Measurements from ENCODE around the gene ISG20.

The ISG20 gene

GRCh38 chr15:88638626-88639372, at the start of gene ISG20:
Gene ISG20, plus strand, starts transcription at chr15:88639016. Its CDS starts 351 bp downstream, at chr15:88639367.
- DNase-seq (ENCODE audit: low spot score), result peak; percentile 96

- no peak for DNase-seq (ENCODE audit: low spot score)
Measured at GRCh38 chr15:88590759-88591158, 48.1 kb upstream of the ISG20 start.

- DNase-seq (ENCODE audit: low spot score), result no peak
Measured at GRCh38 chr15:88591384-88591783, 47.4 kb upstream of the ISG20 start.

GRCh38 chr15:88603885-88604284, 34.9 kb upstream of the ISG20 start:
- DNase-seq (ENCODE audit: low spot score), result no peak

GRCh38 chr15:88604381-88605188, 34.2 kb upstream of the ISG20 start:
- DNase-seq (ENCODE audit: low spot score), result no peak

GRCh38 chr15:88605189-88606069, 33.4 kb upstream of the ISG20 start:
- peak; percentile 72 for DNase-seq (ENCODE audit: low spot score)

GRCh38 chr15:88606070-88606794, 32.6 kb upstream of the ISG20 start:
- no peak for DNase-seq (ENCODE audit: low spot score)

- no peak for DNase-seq (ENCODE audit: low spot score)
Measured at GRCh38 chr15:88607951-88608350, 30.9 kb upstream of the ISG20 start.

GRCh38 chr15:88608607-88609181, 30.1 kb upstream of the ISG20 start:
- no peak for DNase-seq (ENCODE audit: low spot score)

- DNase-seq (ENCODE audit: low spot score), result no peak
Measured at GRCh38 chr15:88609344-88610090, 29.3 kb upstream of the ISG20 start.

- DNase-seq (ENCODE audit: low spot score), result peak; percentile 18
Measured at GRCh38 chr15:88610701-88611231, 28.1 kb upstream of the ISG20 start.

GRCh38 chr15:88612186-88612796, 26.5 kb upstream of the ISG20 start:
- DNase-seq (ENCODE audit: low spot score), result no peak

- no peak for DNase-seq (ENCODE audit: low spot score)
Measured at GRCh38 chr15:88613074-88613944, 25.5 kb upstream of the ISG20 start.

GRCh38 chr15:88615303-88616107, 23.3 kb upstream of the ISG20 start:
- no peak for DNase-seq (ENCODE audit: low spot score)

- DNase-seq (ENCODE audit: low spot score), result no peak
Measured at GRCh38 chr15:88616240-88616639, 22.6 kb upstream of the ISG20 start.

- DNase-seq (ENCODE audit: low spot score), result no peak
Measured at GRCh38 chr15:88617031-88617722, 21.6 kb upstream of the ISG20 start.

GRCh38 chr15:88617790-88618189, 21.0 kb upstream of the ISG20 start:
- no peak for DNase-seq (ENCODE audit: low spot score)
